ENCODE results near the gene NRDC. TPM values are rescaled to one million over a fixed set of nuclear protein-coding genes. Genes with fewer than 3 reads are reported as not detected.
A peak's percentile ranks its signal among the peaks of the same experiment; 100 is the strongest.

The NRDC gene
- total RNA-seq, 1 donor from 2014 or later = 141 TPM

DNA sequence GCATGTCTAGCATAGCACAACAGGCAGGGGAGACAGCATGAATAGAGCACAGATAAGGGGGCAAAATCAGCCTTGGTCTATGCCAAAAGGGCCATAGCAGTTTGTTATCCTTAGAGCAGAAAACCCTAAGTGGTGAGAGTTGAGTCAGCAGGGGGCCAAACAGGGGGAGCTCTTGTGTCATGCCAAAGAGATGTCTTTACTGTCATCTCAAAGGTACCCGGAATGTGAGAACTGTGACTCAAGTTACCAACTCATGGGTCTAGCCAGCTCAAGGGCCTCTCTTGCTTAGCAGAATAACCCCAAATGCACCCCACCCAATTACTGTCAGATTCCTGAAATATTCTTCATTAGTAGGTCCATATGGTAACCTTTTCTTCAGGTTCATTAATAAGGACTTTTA, 45.9 kb upstream of the NRDC start:
- Histone ChIP-seq H4K20me1 (ENCODE audit: low read depth) (no peaks in the 10 kb centered on the region), H3K79me2 (ENCODE audit: low read depth) (no peaks in the 10 kb centered on the region), H2AFZ (replicated peaks) (no peak overlapping the region), H3K27me3 (no peaks in the 10 kb centered on the region), H3K27ac (no peak overlapping the region), H3K9me3 (ENCODE audit: low read depth) (no peaks in the 10 kb centered on the region), H3K4me2 (no peak overlapping the region), H3K9ac (no peak overlapping the region), H3K4me3 (no peak overlapping the region), H3K36me3 (no peaks in the 10 kb centered on the region), H3F3A (ENCODE audit: low read depth) (peaks cover 9% of the 10 kb centered on the region), H3K4me1 (peaks cover 26% of the 10 kb centered on the region)
- peaks cover 29% of the 10 kb centered on the region for H3K4me1 Mint-ChIP-seq
- DNase-seq (ENCODE audit: low spot score) = no peak
- no peaks in the 10 kb centered on the region for H3K9me3 Mint-ChIP-seq
- H3K27me3 Mint-ChIP-seq (ENCODE audit: insufficient read depth, low read depth) = peaks cover 20% of the 10 kb centered on the region
- TF ChIP-seq EZH2phosphoT487 (IDR thresholded peaks at IDR 0.05) (no peak), EZH2 (IDR thresholded peaks at IDR 0.05) (no peak)
- TF ChIP-seq, protein P1, sequence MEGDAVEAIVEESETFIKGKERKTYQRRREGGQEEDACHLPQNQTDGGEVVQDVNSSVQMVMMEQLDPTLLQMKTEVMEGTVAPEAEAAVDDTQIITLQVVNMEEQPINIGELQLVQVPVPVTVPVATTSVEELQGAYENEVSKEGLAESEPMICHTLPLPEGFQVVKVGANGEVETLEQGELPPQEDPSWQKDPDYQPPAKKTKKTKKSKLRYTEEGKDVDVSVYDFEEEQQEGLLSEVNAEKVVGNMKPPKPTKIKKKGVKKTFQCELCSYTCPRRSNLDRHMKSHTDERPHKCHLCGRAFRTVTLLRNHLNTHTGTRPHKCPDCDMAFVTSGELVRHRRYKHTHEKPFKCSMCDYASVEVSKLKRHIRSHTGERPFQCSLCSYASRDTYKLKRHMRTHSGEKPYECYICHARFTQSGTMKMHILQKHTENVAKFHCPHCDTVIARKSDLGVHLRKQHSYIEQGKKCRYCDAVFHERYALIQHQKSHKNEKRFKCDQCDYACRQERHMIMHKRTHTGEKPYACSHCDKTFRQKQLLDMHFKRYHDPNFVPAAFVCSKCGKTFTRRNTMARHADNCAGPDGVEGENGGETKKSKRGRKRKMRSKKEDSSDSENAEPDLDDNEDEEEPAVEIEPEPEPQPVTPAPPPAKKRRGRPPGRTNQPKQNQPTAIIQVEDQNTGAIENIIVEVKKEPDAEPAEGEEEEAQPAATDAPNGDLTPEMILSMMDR (IDR thresholded peaks at IDR 0.05) = no peak
- no peak overlapping the region for H3K4me3 Mint-ChIP-seq
- peaks cover 2% of the 10 kb centered on the region for H3K36me3 Mint-ChIP-seq
- H3K27ac Mint-ChIP-seq = no peak overlapping the region

DNA sequence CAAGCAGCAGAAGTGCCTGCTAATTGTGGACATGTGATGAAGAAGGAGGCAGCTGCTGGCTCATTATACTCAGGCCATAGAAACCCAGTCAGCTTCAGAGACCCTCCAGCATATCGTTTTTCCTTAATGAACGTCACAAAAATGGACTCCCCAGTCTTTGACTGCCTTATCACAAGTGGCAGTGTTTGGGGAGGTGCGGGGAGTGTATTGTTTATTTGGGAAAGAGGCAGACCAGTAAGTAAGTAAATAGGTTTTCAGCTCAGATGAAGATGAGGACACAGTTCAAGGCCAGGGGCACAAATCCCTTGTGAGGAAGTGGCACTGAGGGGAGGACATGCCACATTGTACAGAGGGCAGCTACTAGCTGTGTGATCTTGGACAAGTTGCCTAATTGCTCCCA, 43.5 kb upstream of the NRDC start:
- Mint-ChIP-seq H3K9me3 (peaks cover 6% of the 10 kb centered on the region), H3K4me3 (peak overlapping the region; percentile 17), H3K36me3 (peaks cover 7% of the 10 kb centered on the region), H3K27ac (no peak overlapping the region), H3K4me1 (peaks cover 37% of the 10 kb centered on the region), H3K27me3 (ENCODE audit: insufficient read depth, low read depth) (peaks cover 30% of the 10 kb centered on the region)
- Histone ChIP-seq H3K4me2 (no peak overlapping the region), H3K9me3 (ENCODE audit: low read depth) (no peaks in the 10 kb centered on the region), H2AFZ (replicated peaks) (no peak overlapping the region), H3K27ac (no peak overlapping the region), H3K36me3 (no peaks in the 10 kb centered on the region), H3K4me1 (peaks cover 39% of the 10 kb centered on the region), H4K20me1 (ENCODE audit: low read depth) (no peaks in the 10 kb centered on the region), H3K27me3 (no peaks in the 10 kb centered on the region), H3K4me3 (no peak overlapping the region), H3K79me2 (ENCODE audit: low read depth) (no peaks in the 10 kb centered on the region), H3K9ac (no peak overlapping the region), H3F3A (ENCODE audit: low read depth) (peaks cover 23% of the 10 kb centered on the region)
- DNase-seq (ENCODE audit: low spot score) = no peak
- TF ChIP-seq EZH2 (IDR thresholded peaks at IDR 0.05) = no peak
- TF ChIP-seq, protein P1 (IDR thresholded peaks at IDR 0.05) = no peak
- TF ChIP-seq EZH2phosphoT487 (IDR thresholded peaks at IDR 0.05) = no peak

DNA sequence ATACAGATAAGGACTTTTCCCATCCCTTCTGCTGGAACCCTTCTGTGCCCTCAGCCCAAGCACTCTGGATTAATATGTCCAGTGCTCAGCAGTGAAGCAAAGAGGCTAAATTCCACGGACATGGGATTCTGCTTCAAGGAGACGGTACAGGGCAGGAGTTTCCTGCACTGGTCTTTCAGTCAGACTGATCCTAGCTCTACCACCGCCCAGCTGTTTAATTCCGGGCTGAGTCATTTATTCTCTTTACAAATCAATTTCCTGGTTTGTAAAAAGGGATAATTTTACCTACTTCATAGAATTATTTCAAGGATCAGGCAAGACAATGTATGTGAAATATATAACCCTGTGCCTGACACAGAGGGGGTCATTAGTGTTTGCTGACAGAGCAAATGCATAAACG, 41.6 kb upstream of the NRDC start:
- peak overlapping the region; percentile 90 for H3K27ac Mint-ChIP-seq
- no peak overlapping the region for H3K4me3 ChIP-seq
- peaks cover 23% of the 10 kb centered on the region for H3F3A ChIP-seq (ENCODE audit: low read depth)
- H3K27ac ChIP-seq = no peak overlapping the region
- H3K27me3 ChIP-seq = no peaks in the 10 kb centered on the region
- no peaks in the 10 kb centered on the region for H3K79me2 ChIP-seq (ENCODE audit: low read depth)
- H3K9me3 ChIP-seq (ENCODE audit: low read depth) = no peaks in the 10 kb centered on the region
- no peaks in the 10 kb centered on the region for H3K36me3 ChIP-seq
- peaks cover 39% of the 10 kb centered on the region for H3K4me1 ChIP-seq
- H4K20me1 ChIP-seq (ENCODE audit: low read depth) = no peaks in the 10 kb centered on the region
- H3K36me3 Mint-ChIP-seq = peaks cover 10% of the 10 kb centered on the region
- peaks cover 37% of the 10 kb centered on the region for H3K4me1 Mint-ChIP-seq
- peaks cover 39% of the 10 kb centered on the region for H3K27me3 Mint-ChIP-seq (ENCODE audit: insufficient read depth, low read depth)
- peak overlapping the region; percentile 59 for H3K4me3 Mint-ChIP-seq
- no peak overlapping the region for H3K9ac ChIP-seq
- H2AFZ ChIP-seq (replicated peaks) = no peak overlapping the region
- TF ChIP-seq EZH2phosphoT487 (IDR thresholded peaks at IDR 0.05) = no peak
- TF ChIP-seq, protein P1 (IDR thresholded peaks at IDR 0.05) = no peak
- TF ChIP-seq EZH2 (IDR thresholded peaks at IDR 0.05) = no peak
- DNase-seq (ENCODE audit: low spot score) = no peak
- H3K4me2 ChIP-seq = peak overlapping the region; percentile 40
- peaks cover 6% of the 10 kb centered on the region for H3K9me3 Mint-ChIP-seq
